Gastroesophageal sphincter (tissue), 4 donors: ENCODE results near the gene SLC18A3. TPM values are rescaled to one million over a fixed set of nuclear protein-coding genes. Genes with fewer than 3 reads are reported as not detected.

Source experiments
- ATAC-seq: fragments of 150-250 bp; one replicate; pipeline ENCODE4 v1.9.1; 2016; ENCODE audit warnings: mild to moderate bottlenecking, moderate library complexity
- H3K27ac ChIP-seq, 4 donors: fragments of 200-600 bp; sonication (generic) in 3 of 4; 1 replicate in 3 of 4; 2 replicates in 1 of 4; pipeline ENCODE4 v1.5.1; 2016 to 2019
- H3K27me3 ChIP-seq: fragments of 200-600 bp; sonication (generic); one replicate; pipeline ENCODE4 v1.5.1; 2019
- H3K36me3 ChIP-seq, 2 donors: fragments of 200-600 bp; sonication (generic); one replicate each; pipeline ENCODE4 v1.5.1; 2019; ENCODE audit warnings: control low read depth in 1 of 2
- H3K4me1 ChIP-seq, 3 donors: fragments of 200-600 bp; sonication (generic); 1 replicate in 2 of 3; 2 replicates in 1 of 3; pipeline ENCODE4 v1.5.1; 2016 to 2019; ENCODE audit warnings: control low read depth in 2 of 3
- H3K4me3 ChIP-seq, 2 donors: fragments of 200-600 bp; sonication (generic); one replicate each; pipeline ENCODE4 v1.5.1; 2019; ENCODE audit warnings: mild to moderate bottlenecking in 1 of 2, moderate library complexity in 1 of 2
- H3K9me3 ChIP-seq, 3 donors: fragments of 200-600 bp; sonication (generic); one replicate each; pipeline ENCODE4 v1.5.1; 2017 to 2019; ENCODE audit warnings: control low read depth in 2 of 3
- EP300 ChIP-seq: sonication (generic); formaldehyde crosslinking; IDR thresholded peaks from one replicate; pipeline ENCODE4 v1.6.1; 2017; ENCODE audit warnings: antibody characterized with exemption, mild to moderate bottlenecking
- POLR2A ChIP-seq, 2 donors: fragments of 450-650 bp; IDR thresholded peaks; one replicate each; pipeline ENCODE4 v1.6.1; 2017; ENCODE audit warnings: antibody characterized with exemption in 2 of 2, mild to moderate bottlenecking in 2 of 2, moderate library complexity in 1 of 2
- POLR2AphosphoS5 ChIP-seq: sonication (generic); formaldehyde crosslinking; IDR thresholded peaks from one replicate; pipeline ENCODE4 v1.6.1; 2017; ENCODE audit warnings: antibody characterized with exemption
- WGBS, 2 donors: methylation state at CpG; one replicate each; pipeline ENCODE4 v1.1.5; 2018; ENCODE audit warnings: low coverage in 1 of 2; 5-methylcytosine and 5-hydroxymethylcytosine counted together
- total RNA-seq, 4 donors: library from RNA; depleted of rRNA; stranded (reverse); fragments of >200 nt; gene quantifications; one replicate each; pipeline ENCODE4 v1.1.0, GENCODE V29; 2016
- TF ChIP-seq, protein P1 (sequence below), 4 experiments: fragments of 200-600 bp in 2 of 4; fragments of 450-650 bp in 2 of 4; sonication (generic) in 1 of 4; IDR thresholded peaks; one replicate each; pipeline ENCODE4 v1.5.1; 2017 to 2019; ENCODE audit warnings: antibody characterized with exemption in 4 of 4, mild to moderate bottlenecking in 2 of 4, moderate library complexity in 2 of 4

Gene SLC18A3
- total RNA-seq, 4 donors from 2014 or later: 0.12 to 1.7 (median 1.5) TPM; not detected in 1

DNA sequence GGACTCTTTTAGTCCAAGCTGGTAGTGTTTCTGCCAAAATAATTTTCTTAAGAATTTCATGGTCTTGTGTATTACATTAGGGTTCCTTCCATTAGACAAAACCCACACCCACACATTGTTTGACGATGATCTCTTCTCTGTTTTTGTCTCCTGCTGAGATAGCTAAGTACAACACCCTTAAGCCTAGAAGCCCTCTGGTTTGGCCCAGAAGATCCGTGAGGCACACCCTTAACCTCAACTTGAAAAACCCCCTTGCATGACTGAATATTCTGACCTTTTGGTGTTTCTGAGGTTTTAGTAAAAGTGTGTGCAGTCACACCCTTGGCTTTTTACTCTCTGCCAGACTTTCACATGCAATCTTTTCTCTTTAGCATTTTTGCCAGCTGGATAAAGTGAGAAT, 41.9 kb upstream of the SLC18A3 start:
- H3K4me1 ChIP-seq: no peaks in the 10 kb centered on the region
- H3K27ac ChIP-seq: no peak overlapping the region
- WGBS, 2 donors: 61 to 68% methylated on average over 2 of the region's 2 CpGs

DNA sequence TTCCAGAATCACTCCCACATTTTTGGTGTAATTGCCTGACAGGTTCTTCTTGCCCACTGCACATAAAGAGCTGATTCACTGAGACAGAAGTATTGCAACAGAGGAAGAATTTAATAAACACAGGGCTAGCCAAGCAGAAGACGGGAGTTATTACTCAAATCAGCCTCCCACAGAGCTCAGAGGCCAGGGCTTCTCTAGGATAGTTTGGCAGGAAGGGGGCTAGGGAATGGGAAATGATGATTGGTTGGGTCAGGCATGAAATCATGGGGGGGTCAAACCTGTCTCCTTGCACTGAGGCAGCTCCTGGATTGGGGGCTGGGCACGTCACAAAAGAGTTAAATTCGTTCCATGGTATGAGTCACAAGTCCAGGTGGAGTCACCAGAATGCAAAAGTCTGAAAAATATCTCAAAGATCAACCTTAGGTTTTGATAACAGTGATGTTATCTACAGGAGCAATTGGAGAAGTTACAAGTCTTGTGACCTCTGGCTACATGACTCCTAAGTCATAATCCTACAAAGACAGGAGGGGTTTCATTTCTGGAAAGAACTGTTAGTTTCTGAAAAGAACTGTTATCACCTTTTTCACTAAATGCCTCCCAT, 41.0 kb upstream of the SLC18A3 start:
- 46 to 53% methylated on average over 3 of the region's 3 CpGs for WGBS, 2 donors
- no peaks in the 10 kb centered on the region for H3K4me1 ChIP-seq
- H3K27ac ChIP-seq: peak overlapping the region in 1 of 4 donors; percentile 24
- H3K27me3 ChIP-seq: peaks cover 12% of the 10 kb centered on the region
- peaks cover 0 to 14% (median 0%) of the 10 kb centered on the region in 3 donors for H3K9me3 ChIP-seq
- TF ChIP-seq, protein P1, sequence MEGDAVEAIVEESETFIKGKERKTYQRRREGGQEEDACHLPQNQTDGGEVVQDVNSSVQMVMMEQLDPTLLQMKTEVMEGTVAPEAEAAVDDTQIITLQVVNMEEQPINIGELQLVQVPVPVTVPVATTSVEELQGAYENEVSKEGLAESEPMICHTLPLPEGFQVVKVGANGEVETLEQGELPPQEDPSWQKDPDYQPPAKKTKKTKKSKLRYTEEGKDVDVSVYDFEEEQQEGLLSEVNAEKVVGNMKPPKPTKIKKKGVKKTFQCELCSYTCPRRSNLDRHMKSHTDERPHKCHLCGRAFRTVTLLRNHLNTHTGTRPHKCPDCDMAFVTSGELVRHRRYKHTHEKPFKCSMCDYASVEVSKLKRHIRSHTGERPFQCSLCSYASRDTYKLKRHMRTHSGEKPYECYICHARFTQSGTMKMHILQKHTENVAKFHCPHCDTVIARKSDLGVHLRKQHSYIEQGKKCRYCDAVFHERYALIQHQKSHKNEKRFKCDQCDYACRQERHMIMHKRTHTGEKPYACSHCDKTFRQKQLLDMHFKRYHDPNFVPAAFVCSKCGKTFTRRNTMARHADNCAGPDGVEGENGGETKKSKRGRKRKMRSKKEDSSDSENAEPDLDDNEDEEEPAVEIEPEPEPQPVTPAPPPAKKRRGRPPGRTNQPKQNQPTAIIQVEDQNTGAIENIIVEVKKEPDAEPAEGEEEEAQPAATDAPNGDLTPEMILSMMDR (IDR thresholded peaks at IDR 0.05): no peak
- no peak for TF ChIP-seq EP300
- no peak for TF ChIP-seq POLR2A (IDR thresholded peaks at IDR 0.05)
- no peak for TF ChIP-seq POLR2AphosphoS5
- H3K4me3 ChIP-seq: no peak overlapping the region
- ATAC-seq: peak; percentile 69
- no peaks in the 10 kb centered on the region for H3K36me3 ChIP-seq

More for the DNA sequence above, 41.9 kb upstream of the SLC18A3 start:
- Histone ChIP-seq H3K9me3 (peaks cover 0 to 14% (median 0%) of the 10 kb centered on the region in 3 donors), H3K36me3 (no peaks in the 10 kb centered on the region), H3K4me3 (no peak overlapping the region), H3K27me3 (peaks cover 12% of the 10 kb centered on the region)
- ATAC-seq: peak; percentile 71
- TF ChIP-seq, protein P1 (IDR thresholded peaks at IDR 0.05): no peak
- no peak for TF ChIP-seq POLR2AphosphoS5
- TF ChIP-seq EP300: no peak

DNA sequence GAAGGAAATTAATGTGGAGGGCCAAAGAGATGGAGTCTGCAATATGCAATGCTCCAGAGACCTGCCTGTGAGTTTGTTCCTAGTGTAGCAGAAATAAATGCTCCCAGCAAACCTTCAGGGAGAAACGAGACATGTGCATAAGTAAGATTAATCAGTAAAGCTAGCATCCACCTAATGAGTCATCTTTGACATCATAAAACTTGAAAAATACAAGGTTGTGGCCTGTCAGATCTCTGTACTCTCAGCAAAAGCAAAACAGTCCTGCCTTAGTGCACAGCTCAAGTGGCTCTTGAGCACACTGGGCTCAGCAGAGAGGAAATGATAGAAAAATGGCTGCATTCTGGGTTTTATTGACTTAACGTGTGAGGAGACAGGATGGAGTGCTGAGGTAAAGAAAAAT, 38.7 kb upstream of the SLC18A3 start:
- TF ChIP-seq POLR2AphosphoS5: no peak
- TF ChIP-seq, protein P1 (IDR thresholded peaks at IDR 0.05): no peak
- no peak for TF ChIP-seq POLR2A (IDR thresholded peaks at IDR 0.05)
- TF ChIP-seq EP300: no peak
- Histone ChIP-seq H3K9me3 (peaks cover 0 to 14% (median 0%) of the 10 kb centered on the region in 3 donors), H3K36me3 (no peaks in the 10 kb centered on the region), H3K27ac (no peak overlapping the region), H3K4me1 (no peaks in the 10 kb centered on the region), H3K27me3 (no peaks in the 10 kb centered on the region), H3K4me3 (no peak overlapping the region)
- no peak for ATAC-seq
- 9 to 45% methylated on average over 1 to 2 of the region's 2 CpGs for WGBS, 2 donors

DNA sequence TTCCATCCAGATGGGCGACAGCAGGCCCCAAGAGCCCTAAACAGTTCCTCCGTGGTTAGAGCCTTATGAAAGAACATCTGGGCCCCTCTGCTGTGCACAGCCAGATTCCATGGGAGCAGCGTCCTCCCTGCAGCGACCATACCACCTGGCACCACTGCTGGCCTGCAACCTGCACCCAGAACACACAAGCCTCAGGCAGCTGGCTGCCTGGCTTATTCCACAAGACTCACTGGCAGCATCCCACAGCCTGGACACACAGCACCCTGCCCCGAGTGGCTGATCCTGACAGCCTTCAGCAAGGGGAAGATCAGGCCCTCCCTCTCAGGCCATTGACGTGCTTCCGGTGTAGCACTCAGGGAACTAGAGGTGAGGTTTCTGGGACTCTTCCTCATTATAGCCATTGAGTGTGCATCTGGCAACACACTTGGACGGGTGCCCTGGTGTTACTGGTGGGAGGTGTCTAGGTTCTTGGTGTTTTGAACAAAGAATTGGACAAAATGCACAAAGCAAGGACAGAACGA, 37.5 kb upstream of the SLC18A3 start:
- TF ChIP-seq, protein P1 (IDR thresholded peaks at IDR 0.05): no peak
- TF ChIP-seq POLR2AphosphoS5 (no peak), POLR2A (IDR thresholded peaks at IDR 0.05) (no peak), EP300 (no peak)
- Histone ChIP-seq H3K4me1 (no peaks in the 10 kb centered on the region), H3K4me3 (no peak overlapping the region), H3K27ac (no peak overlapping the region), H3K9me3 (peaks cover 0 to 14% (median 0%) of the 10 kb centered on the region in 3 donors), H3K27me3 (no peaks in the 10 kb centered on the region), H3K36me3 (no peaks in the 10 kb centered on the region)
- ATAC-seq: no peak
- WGBS, 2 donors: 31 to 40% methylated on average over 2 of the region's 9 CpGs

DNA sequence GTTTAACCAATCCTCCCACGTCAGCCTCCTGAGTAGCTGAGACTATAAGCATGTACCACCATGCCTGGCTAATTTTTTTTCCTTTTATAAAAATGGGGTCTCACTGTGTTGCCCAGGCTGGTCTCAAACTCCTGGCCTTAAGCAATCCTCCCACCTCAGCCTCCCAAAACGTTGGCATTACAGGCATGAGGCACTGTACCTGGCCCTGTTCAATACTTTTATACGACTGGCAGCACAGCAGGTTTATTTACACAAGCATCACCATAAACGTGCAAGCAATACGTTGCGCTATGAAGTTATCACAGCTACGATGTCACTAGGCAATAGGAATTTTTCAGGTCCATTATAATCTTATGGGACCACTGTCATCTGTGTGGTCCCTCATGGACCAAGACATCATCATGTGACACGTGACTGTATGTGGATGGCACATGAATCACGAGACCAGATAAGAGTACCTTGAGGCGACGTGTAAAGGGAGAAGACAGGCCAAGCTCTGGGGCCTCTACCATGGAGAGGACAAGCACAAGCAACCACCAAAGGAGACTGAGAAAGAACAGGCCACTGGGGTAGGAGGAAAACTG, 34.5 kb upstream of the SLC18A3 start:
- Histone ChIP-seq H3K27me3 (no peaks in the 10 kb centered on the region), H3K36me3 (no peaks in the 10 kb centered on the region), H3K9me3 (no peaks in the 10 kb centered on the region), H3K4me1 (no peaks in the 10 kb centered on the region), H3K4me3 (no peak overlapping the region), H3K27ac (no peak overlapping the region)
- no peak for ATAC-seq
- WGBS, 2 donors: 77 to 80% methylated on average over 7 to 8 of the region's 11 CpGs
- TF ChIP-seq, protein P1 (IDR thresholded peaks at IDR 0.05): no peak
- TF ChIP-seq POLR2A (IDR thresholded peaks at IDR 0.05): no peak
- TF ChIP-seq EP300: no peak
- no peak for TF ChIP-seq POLR2AphosphoS5
